NCI-H2227 (cell line): ENCODE results near the gene DNAH11.
"Not testable (repeated sequence)": the region's sequence is repeated elsewhere in the genome, so short reads cannot be mapped to it uniquely, and the experiment has no call there.

Experiments used
- DNase-seq: peaks from one replicate; lab custom pipeline; 2025; ENCODE audit not compliant: unreplicated experiment; lab: John Stamatoyannopoulos, UW

Gene DNAH11

DNA sequence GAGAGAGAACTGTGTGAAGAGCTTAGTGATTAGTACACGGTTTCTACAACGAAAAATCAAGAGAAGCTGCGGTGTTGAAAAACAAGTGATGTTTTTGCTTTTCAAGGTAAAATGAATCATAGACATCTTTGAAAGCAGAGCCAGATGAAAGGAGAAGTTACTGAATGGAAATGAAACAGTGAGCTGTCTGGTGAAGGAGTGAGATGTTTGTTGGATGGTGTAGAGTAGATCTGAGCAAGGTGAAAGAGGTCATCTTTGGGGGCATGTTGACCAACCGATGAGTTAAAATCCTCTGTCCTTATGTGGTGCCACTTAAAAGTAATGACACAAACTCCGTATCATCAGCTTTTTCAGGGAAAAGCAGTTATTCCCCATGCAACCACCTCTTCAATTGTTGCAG is 225.4 kb downstream of the DNAH11 start:
- DNase-seq, result no peak

DNA sequence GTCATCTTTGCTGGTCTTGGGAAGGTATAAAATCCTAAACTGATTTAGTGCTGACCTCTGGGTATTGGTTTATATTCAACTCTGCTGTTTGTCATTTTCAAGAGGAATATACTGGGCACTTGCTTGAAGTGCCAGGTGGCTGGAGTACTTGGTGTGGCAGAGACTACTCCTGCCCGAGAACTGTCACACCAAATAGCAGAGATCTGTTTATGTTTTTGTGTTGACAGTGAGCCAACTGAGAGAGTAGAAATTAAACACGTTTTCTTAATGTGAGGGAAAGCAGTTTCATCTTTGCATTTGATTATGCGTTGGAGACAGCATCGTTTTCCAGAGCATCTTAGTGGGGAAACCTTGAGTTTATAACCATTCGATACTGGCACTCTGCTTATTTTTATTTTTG is 228.4 kb downstream of the DNAH11 start:
- DNase-seq, result no peak

DNA sequence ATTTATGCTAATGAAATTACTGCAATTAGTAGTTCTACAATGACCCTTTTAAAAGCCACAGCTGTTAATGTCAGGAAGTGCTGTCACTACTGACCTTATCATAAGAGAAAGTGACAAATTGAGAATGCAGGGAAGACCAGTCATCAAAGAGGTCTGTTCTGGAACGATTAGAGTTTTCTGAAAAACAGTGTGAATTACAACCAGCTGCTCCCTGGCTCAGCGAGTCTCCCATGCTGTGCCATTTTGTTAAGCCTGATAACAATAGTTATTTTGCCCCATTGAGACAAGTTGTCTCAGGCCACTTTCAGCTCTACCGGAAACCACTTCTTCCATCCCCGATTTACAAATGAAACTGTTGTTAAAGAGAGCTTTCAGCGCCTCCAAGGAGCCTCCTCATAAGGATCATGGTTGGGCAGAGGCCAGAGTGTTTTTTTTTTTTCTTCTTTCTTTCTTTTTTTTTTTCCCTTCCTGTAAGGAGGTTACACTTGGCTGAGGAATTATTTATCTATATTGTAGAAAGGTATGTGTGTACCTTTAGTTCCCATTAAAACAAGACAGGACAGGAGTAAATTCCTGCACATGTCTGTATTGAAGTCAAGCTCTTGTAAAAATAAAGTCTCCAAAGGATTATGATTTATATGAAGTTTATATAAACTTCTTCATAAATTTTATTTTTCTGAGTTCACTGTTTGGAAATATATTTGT is 229.2 kb downstream of the DNAH11 start:
- DNase-seq, result peak; percentile 85

DNA sequence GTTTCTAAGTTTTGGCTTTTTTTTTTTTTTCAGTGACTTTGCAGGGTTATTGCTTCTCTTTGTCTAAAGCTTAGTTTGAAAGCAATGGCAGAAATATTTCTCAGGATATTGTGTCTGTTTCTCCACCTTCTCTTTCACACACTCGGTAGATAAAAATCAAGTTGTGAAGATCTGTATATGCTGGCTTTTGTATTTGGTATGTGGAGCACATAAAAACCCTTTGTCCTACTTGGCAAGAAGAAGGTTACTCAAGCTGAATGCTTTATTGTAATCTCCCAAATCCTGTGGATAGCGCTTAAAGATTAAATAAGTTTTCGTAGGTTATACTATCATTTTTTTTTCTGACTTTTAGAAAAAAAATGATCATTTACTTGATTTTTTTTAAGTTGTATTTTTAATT is 230.5 kb downstream of the DNAH11 start:
- no peak for DNase-seq

DNA sequence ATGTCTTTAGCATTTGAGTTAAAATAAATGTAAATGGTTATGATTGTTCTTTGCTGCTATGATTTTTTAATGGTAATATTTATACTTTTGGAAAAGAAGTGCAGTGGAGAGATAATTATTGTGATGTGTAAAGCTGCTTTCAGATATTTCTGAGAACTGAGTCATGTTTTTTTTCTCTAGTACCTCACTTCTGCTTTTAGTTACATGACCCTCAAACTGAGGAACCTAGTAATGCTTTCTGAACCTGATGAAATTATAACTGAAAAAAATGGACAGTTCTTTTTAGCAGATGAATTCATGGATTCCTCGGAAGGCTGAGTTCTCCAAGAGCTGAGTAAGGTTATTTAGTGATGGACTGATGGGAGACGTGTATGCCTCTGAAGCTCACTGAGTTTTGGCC is 235.1 kb downstream of the DNAH11 start:
- DNase-seq, result no peak

DNA sequence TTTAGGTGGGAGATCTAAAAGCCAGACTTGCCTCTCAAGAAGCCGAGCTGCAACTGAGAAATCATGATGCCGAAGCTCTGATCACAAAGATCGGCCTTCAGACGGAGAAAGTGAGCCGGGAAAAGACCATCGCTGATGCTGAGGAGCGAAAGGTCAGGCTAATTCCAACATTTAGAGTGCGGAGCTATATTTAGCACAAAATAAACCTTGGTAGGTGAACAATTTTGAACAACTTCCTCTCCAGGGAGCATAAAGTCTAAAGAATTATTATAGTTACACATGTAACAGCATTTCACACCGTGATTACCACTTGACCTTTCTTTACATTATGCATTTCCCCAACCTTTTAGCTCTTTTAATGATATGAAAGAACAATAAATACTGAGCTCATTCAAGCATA is 236.1 kb downstream of the DNAH11 start:
- peak; percentile 39 for DNase-seq

DNA sequence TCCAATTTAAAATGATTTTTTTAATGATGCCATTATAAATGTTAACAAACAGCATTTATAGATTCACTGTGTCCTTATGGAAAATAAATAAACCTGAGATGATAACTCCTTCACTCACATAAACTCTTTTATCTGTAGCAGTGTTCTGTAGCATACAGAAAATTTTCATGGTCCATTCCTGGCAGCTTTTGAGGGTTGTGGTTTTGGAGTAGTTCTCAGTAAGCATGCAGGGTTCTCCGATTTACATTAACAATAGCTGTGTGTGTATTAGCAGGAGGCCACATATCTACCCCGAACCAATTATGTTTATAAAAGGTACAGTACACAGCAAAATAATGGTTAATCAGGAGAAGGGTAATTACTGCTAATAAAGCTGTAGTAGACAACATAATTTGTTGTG is 240.2 kb downstream of the DNAH11 start:
- DNase-seq, result no peak

DNA sequence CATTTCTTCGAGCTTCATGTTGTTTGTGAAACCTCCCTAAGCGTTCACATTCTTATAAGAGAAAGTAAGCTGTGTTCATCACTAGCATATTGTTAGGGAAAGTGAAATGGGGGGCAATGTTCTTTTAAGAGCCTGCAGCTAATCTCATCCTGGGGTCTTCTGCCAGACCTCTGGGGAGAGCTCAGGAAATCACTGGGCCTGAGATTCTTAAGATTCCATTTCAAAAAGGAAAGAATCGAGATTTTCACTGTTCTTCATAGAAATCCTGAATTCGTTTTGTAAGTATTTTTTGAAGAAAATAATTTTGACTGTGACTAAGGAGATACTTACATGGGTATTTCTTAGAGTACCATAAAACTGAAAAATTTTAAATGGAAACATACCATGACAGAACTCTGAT is 242.2 kb downstream of the DNAH11 start:
- DNase-seq, result no peak

DNA sequence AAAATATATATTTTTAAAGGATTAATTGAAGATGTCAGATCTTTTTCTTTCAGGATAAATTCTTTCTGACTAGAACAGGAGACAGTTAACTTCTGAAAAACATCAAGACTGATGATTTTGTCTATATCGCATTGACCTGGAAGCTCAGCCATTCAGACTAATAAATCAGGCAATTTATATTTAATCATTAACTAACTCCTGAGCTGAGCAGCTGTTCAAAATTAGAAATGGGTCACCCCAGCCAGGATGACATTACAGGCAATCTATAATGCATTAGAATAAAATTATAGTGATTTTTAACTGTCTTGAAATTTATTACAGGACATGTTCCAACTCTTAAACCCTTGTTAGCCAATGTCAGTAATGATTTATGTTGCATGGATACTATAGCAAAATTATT is 263.0 kb downstream of the DNAH11 start:
- no peak for DNase-seq

DNA sequence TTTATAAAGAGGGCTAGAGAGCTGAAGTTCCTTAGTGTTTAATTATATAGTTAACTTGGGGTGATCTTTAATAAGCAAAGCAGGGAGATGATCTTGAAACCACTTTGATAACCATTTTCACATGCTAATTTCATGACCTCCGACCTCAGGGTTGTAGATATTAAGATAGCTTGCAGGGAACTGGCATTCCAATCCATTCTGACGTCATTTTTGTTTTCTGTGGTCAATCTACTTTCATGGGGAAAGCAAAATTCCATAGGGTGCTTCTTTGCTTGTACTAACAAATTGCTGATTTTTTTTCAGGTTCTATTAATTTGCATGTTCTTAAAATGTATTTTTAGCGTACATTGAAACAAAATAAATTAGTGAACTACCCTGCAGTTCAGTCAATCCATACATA is 263.5 kb downstream of the DNAH11 start:
- no peak for DNase-seq

DNA sequence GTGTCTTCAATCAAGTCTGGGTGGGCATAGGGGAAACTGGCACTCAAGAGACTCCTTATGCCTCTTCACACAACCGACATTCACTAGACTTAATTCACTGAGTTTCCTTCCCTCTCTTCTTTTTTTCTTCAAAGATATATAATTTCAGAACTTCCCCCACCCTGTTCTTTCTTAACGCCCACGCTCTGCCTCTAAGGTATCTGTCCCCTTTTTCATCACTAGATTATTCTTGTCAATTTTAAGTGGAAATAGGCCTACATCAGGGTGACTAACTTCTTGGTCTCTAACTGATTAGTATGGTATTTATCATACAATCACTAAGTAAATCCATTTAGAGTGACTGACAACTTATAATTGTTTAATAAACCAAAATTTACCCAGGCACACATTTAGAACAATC is 276.2 kb downstream of the DNAH11 start:
- no peak for DNase-seq

DNA sequence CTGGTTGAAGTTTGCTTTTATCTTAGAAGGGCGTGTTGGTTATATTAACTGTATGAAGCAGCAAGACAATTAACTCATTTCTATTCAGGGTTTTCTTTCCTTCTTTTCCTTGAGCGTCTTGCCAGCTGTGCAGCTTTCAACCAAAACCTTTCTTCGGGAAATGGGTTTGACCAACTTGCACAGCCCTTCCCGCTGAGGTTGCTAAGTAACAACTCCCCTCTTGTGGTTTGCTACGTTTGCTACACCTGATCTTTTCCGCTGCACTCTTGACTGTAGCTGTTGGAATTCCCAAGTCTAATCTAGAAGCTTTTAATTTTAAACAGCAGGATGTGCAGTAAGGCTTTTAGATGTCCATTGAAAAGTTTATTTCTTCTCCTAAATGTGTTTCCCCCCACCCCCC is 286.0 kb downstream of the DNAH11 start:
- peak; percentile 25 for DNase-seq

DNA sequence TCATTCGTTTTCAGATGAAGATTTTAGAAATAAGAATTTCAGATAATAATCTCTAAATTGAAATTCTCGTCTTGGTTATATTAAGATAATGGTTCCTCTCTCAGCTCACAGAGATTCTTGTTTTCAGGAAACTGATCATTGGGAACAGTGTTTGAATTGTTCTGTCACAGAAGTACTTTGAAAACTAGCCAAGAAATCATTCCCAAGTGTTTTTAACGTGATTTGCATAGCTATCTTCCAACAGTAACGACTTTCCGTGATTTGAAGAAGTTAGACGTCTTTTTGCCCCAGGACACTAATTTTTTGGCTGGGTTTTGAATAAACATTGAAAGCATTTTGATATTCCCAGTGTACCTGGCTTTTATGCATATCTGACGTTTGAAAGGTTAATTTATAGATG is 286.9 kb downstream of the DNAH11 start:
- no peak for DNase-seq

DNA sequence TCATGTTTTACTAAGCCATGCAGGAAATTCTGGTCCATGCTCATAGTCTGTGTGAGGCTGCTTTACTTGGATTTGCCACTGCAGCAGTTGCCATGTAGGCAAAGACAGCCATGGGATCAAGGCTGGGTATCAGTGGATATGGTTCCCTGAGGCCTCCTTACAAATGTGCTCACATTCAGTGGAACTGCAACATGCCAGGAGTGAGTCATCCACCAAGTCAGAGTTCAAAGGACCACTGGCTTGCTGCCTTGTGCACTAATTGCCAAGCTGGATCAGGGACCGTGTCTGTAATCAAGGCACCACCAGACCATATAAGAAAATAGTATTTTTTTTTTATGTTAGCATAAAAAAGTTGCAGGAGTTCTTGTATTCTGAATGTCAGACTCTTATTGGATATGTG is 301.9 kb downstream of the DNAH11 start:
- DNase-seq, result no peak

DNA sequence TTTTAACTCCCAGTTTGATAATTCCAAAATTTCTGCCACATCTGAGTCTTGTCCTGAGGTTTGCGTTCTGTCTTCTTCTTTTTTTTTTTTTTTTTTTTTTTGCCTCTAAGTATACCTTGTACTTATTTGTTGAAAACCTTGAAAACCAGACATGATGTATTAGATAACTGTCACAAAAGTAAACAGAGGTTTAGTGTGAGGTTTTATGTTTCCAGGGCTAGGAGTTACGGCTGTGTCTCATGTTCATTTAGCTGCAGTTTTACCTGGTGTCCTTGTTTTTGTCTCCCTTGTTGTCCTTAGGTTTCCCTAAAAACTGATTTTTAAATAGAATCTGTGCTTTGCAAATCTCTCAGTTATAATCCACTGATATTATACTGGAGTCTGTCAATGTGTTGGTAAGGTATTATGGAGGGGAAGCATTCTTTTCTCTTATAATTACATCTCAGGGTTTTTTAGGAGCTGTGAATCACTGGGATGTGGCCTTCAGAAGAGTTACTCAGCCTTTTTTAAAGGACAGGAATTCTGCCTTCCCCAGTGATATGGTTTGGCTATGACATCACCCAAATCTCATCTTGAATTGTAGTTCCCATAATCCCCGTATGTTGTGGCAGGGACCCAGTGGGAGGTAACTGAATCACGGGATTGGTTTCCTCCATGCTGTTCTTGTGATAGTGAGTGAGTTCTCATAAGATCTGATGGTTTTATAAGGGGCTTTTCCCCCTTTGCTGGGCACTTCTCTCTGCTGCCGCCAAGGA is 307.9 kb downstream of the DNAH11 start:
- DNase-seq, result no peak

DNA sequence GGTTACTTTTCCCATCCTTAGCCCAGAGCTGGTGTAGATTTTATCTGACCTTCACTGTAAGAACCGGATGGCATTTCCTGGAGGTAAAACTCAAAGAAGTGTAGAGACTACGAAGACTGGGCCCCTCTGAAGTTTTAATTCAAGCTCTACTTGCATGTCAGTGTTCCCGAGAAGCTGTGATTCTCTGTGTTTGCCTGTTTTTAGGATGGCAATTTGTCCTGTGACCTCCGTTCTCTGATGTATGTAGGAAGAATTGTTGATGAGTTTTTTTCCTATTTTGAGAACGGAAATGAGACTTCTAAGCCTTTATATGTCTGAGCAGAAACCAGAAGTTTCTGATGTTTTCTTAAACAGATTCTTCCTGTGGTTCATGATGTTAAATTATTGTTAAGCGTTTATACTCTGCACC is 308.7 kb downstream of the DNAH11 start:
- no peak for DNase-seq

DNA sequence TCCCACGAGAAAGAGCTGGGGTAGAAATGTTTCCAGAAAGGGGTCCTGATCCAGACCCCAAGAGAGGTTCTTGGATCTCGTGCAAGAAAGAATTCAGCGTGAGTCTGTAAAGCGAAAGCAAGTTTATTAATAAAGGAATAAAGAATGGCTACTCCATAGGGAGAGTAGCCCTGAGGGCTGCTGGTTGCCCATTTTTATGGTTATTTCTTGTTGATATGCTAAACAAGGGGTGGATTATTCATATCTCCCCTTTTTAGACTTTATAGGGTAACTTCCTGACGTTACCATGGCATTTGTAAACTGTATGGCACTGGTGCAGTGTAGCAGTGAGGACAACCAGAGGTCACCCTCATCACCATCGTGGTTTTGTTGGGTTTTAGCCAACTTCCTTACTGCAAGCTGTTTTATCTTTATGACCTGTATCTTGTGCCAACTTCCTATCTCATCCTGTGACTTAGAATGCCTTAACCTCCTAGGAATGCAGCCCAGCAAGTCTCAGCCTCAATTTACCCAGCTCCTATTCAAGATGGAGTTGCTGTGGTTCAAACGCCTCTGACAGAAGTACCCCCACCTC is 322.9 kb downstream of the DNAH11 start:
- not testable (repeated sequence) for DNase-seq

DNA sequence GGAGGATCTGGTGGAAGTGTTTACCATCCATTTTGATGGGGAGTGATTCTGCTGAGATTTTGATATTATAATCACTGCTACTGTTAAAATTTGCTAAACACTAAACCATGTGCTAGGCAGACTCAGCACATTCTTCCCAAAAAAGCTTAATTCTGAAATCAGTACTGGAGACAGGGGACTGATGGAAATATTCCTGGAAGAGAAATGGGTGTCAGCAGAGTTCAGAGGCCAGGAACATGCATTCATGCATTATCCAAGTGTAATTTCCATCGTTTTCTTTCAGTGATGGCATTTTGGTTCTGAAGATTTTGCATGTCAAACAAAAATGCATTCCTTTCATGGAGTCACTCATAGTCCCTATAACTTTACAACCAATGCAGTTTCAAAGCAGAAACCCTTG is 323.9 kb downstream of the DNAH11 start:
- DNase-seq, result no peak

DNA sequence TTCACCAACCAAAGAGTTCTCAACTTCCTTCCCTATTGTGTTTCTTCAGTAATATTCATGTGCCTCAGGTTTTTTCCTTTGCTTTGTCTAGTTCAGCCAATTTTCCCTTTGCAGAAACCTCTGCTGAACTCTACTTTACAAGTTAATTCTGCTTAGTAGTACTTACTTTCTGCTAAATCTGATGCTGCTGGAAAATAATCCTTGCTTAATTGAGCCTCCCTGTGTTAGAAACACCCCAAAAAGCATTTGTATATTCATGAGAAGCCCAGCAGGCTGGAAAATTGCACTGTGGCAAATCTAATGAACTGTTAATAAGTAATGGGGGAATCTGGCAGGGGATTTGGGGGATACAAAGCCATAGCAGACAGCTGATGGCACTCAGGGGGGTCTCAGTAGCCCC is 324.4 kb downstream of the DNAH11 start:
- DNase-seq, result no peak

DNA sequence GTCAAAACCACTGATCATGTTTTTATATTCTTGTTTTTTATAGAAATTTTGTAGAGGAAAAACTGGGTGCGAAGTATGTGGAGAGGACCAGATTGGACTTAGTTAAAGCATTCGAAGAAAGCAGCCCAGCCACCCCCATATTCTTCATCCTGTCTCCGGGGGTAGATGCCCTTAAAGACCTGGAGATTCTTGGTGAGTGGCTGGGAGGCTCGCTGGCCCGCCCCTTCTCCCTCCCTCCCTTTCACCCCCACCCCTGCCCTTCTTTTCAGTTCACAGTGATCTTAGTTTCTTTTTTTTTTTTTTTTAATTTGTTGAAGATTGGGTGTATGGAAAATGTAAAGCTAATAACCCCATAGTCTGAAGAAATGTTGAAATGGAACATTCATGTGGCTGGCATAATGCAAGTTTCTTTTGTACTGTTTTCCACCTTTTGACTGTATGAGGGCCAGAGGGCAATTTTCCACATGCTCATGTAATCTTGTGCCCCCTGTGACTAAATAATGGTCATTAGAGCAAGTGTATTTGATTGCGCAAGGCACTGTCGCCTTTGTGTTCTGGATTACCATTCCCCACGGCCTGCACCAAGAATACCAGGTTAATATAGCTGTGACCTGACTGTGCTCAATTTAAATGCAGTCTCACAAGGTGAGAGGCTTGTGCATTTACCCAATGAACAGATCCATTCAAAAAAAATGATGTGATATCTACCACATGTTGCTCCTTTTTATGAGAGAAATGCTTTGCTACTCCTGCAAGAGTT is 325.2 kb downstream of the DNAH11 start:
- DNase-seq, result peak; percentile 63

DNA sequence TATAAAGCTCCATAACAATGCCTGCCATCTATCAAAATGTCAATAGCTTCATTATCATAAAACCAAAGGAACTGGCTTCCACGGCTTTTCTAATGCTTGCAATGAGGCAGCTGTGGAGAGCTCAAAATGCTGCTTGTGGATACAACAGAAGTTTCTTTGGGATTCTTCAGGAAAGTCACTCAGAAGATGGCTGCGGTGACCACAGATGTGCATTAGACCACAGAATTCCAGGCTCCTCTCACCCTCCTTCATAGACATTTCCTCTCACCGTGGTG is 325.7 kb downstream of the DNAH11 start:
- no peak for DNase-seq

DNA sequence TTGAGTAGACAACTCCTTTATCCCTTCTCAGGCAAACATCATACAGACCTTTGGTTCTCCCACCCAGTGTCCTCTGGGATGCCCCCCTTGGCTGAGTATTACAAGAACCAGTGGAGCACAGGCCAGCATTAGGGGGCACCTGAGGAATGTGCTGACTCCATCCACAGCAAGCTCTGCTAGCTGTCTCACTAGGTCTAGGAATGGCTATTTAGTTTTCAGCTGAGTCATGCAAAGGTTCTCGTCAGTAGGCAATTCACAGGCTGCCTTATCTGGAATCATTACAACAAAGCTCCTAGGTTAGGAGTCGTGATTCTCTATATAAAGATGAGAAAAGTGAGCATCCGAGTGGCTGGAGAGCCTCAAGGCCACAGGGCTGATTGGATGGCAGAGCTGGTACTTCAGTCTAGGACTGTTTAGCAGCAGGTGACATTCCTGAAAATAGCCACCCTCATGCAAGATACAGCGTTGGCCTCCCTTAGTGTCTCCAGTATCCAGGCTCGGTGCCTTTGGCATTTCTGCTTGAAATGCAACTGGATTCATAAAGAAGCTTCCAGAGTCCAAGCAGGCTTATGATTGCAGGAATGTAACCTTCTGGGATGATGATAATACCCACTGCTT is 327.1 kb downstream of the DNAH11 start:
- DNase-seq, result no peak
